Measurements from ENCODE around the gene PDIK1L.
A peak's percentile ranks its signal among the peaks of the same experiment; 100 is the strongest.

DNA sequence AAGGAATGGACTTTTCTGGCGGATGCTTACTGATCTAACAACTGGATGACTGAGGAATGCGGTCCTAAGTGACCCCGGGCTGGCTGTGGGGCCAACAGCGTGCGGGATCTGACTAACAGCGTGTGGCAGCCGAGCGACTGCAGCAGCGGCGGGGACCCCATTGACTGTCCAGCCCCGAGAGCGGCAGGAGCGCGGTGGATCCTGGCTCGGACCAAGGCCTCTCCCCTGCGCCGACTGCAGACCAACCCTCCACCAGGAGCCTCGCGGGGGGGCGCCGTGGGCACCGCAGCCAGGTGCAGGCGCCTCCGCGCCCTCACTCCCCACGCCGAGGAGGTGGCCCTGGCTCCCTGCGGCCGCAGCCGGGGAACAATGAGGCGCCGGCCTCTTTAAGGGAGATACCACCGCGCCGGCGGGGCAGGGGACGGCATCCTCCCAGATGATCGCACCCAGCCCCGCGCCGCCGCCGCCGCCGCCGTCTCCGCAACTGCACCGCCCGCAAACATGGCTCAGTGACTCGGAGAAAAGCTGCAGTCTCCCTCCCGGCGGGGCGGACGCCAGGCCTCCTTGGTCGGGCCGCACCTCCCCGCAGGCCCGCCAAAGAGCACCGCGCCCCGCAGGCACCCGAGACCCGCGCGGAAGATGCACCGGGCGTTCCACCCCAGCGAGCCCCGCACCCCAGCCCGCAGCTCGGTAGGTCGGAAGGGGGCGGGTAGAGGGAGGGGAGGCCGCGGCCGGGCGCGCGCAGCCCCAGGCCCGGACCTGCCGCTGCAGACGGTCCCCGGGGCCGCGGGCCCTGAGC lies 694 bp upstream of the PDIK1L start:
- TF ChIP-seq, protein P1, sequence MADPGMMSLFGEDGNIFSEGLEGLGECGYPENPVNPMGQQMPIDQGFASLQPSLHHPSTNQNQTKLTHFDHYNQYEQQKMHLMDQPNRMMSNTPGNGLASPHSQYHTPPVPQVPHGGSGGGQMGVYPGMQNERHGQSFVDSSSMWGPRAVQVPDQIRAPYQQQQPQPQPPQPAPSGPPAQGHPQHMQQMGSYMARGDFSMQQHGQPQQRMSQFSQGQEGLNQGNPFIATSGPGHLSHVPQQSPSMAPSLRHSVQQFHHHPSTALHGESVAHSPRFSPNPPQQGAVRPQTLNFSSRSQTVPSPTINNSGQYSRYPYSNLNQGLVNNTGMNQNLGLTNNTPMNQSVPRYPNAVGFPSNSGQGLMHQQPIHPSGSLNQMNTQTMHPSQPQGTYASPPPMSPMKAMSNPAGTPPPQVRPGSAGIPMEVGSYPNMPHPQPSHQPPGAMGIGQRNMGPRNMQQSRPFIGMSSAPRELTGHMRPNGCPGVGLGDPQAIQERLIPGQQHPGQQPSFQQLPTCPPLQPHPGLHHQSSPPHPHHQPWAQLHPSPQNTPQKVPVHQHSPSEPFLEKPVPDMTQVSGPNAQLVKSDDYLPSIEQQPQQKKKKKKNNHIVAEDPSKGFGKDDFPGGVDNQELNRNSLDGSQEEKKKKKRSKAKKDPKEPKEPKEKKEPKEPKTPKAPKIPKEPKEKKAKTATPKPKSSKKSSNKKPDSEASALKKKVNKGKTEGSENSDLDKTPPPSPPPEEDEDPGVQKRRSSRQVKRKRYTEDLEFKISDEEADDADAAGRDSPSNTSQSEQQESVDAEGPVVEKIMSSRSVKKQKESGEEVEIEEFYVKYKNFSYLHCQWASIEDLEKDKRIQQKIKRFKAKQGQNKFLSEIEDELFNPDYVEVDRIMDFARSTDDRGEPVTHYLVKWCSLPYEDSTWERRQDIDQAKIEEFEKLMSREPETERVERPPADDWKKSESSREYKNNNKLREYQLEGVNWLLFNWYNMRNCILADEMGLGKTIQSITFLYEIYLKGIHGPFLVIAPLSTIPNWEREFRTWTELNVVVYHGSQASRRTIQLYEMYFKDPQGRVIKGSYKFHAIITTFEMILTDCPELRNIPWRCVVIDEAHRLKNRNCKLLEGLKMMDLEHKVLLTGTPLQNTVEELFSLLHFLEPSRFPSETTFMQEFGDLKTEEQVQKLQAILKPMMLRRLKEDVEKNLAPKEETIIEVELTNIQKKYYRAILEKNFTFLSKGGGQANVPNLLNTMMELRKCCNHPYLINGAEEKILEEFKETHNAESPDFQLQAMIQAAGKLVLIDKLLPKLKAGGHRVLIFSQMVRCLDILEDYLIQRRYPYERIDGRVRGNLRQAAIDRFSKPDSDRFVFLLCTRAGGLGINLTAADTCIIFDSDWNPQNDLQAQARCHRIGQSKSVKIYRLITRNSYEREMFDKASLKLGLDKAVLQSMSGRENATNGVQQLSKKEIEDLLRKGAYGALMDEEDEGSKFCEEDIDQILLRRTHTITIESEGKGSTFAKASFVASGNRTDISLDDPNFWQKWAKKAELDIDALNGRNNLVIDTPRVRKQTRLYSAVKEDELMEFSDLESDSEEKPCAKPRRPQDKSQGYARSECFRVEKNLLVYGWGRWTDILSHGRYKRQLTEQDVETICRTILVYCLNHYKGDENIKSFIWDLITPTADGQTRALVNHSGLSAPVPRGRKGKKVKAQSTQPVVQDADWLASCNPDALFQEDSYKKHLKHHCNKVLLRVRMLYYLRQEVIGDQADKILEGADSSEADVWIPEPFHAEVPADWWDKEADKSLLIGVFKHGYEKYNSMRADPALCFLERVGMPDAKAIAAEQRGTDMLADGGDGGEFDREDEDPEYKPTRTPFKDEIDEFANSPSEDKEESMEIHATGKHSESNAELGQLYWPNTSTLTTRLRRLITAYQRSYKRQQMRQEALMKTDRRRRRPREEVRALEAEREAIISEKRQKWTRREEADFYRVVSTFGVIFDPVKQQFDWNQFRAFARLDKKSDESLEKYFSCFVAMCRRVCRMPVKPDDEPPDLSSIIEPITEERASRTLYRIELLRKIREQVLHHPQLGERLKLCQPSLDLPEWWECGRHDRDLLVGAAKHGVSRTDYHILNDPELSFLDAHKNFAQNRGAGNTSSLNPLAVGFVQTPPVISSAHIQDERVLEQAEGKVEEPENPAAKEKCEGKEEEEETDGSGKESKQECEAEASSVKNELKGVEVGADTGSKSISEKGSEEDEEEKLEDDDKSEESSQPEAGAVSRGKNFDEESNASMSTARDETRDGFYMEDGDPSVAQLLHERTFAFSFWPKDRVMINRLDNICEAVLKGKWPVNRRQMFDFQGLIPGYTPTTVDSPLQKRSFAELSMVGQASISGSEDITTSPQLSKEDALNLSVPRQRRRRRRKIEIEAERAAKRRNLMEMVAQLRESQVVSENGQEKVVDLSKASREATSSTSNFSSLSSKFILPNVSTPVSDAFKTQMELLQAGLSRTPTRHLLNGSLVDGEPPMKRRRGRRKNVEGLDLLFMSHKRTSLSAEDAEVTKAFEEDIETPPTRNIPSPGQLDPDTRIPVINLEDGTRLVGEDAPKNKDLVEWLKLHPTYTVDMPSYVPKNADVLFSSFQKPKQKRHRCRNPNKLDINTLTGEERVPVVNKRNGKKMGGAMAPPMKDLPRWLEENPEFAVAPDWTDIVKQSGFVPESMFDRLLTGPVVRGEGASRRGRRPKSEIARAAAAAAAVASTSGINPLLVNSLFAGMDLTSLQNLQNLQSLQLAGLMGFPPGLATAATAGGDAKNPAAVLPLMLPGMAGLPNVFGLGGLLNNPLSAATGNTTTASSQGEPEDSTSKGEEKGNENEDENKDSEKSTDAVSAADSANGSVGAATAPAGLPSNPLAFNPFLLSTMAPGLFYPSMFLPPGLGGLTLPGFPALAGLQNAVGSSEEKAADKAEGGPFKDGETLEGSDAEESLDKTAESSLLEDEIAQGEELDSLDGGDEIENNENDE (IDR thresholded peaks at IDR 0.05; ENCODE audit: insufficient replicate concordance, low read length) = no peak
- no peak for TF ChIP-seq CTCF (IDR thresholded peaks at IDR 0.05; ENCODE audit: control extremely low read depth in 1 of 3, insufficient read depth in 1 of 3, low read depth in 1 of 3, low read length in 3 of 3)
- peak in 1 of 2 experiments; percentile 55; a peak in 1 of 3 replicates for TF ChIP-seq POLR2A (IDR thresholded peaks at IDR 0.05; ENCODE audit: control extremely low read depth in 1 of 2, low read depth in 2 of 2, low read length in 2 of 2)
- TF ChIP-seq TCF12 (IDR thresholded peaks at IDR 0.05; ENCODE audit: low read depth, low read length) = no peak
